Effector CD8-positive, alpha-beta T cell (primary cell): ENCODE data around the gene BACH2.

Source experiments
- DNase-seq: peaks from one replicate; lab custom pipeline; 2025; lab: John Stamatoyannopoulos, UW

The BACH2 gene

DNA sequence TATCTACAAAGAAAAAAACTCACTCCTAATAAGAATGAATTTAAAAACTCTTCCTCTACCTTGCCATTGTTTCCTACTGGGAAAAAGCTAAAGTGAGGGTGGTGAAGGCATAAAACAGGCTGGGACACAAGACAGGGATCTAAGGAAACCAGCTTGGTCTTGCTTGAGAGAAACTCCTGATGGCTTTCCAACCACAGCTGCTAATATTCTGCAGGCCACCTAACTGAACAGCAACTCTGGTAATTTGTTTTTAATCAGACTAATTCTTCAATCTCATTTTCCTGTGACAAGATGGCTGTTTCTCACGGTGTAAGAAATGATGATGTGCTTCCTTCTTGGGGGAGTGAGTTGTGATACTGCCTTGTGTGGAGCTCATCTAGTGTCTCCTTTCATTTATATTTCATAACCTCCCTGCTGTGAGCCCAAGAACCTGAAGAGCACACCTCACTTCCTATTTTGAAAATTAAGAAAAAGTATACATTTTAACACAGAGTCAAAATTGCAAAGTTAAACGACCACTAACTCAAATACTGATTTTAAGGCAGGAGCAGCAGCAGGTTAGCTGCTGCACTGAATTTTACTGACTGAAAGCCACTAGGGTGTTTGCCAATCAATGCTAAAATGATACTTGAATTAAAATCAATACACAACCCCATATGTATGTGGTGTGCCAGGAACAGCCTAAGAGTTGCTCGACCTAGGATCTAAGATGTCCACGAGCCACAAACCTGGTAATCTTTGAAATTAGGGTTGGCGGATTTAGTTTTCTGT lies 58.0 kb downstream of the BACH2 start:
- DNase-seq: no peak

DNA sequence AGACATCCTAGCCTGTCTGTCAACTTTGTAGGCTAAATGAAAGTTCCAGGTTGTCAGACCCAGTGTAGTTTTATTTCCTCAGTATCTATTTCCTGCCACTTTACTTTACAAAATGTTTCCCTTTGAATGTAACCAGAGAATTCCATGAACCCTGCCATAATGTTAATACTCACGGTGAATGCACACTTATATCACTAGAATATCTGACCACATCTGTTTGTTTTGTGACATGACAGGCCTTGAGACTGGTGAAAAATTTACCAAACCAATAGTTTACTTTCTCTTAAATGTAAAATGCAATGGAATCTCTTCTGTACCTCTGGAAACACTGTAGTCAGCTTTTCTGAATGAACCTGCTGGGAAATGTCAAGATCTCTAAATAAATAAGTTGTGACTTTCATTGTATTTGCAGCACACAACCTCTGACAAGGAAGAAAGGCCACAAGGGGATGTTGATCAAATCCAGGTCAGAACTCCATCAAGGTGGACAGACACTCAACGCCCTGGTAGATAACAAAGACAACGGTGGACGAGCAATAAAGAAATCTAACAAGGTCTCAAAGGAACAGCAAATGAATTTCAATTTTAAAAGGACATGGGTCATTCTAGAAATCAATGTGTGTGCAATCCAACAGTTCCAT lies 59.2 kb downstream of the BACH2 start:
- no peak for DNase-seq

DNA sequence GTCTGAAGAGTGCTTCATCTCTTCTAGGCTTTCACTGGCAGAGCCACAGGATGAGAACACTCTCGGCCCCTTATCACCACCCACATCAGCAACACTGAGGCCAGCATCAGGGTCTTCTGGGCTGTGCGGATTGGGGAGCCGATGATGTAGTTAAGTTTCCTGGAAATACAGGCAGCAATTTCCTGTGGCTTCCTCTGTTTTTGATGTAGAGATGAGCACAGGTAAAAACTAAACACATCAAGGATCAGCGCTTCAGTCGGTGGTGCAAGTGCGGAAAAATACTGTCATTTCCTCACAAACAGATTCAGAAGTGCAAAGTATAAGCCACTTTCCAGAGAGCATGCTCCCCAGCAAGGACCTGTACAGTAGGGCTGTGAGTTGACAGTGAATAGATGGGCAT lies 62.6 kb downstream of the BACH2 start:
- DNase-seq: peak; percentile 60

DNA sequence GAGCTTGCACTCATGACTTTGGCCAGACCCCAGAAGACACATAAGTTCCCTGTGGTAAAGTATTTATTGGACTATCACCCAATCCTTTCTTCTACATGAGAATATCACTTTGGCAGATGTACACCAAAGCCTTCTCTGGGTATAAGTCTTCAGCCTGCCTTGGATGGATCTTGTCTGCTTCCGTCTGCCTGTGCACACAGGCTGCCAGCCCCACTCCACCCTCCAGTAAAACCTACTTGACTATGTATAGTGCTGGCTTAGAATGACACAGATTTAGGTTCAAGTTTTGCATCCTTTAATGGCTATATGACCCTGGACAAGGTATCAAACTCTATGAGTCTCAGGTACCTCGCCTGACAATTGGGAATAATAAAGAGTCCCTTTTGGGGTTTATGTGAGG lies 63.4 kb downstream of the BACH2 start:
- DNase-seq: no peak

DNA sequence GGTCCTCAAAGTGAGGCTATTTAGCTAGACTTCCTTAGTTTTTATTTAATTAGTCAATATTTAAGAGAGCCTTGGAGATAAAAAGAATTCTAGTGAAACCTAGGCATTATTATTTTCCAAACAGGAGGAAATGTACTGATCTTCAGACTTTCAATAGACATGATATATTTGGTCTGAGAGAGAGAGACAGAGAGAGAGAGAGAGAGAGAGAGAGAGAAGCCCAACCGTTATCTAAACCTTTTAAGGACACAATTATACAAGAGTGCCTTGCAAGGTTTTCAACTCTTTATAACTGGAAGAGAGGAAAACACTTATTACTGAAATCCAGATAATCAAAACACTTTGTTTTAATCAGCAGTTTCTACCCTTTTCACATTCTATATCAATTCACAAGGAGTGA lies 64.8 kb downstream of the BACH2 start:
- no peak for DNase-seq

DNA sequence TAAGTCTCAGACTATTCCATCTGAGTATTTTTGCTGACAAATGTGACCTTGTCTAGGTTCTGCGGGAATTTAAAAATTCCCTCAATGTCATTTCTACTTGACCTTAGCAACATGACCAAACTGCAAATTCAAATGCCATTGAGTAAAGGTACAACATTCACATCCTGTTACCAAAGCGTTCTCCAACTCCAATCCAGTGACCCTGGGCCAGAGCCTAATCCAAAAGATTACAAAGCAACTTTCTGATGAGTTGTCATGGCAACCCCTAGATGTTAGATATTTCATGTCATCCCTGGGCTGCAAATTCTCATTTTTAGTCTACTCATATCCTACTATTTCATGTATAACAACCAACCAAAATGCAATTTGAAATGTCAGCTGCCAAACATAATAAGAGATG lies 65.3 kb downstream of the BACH2 start:
- no peak for DNase-seq

DNA sequence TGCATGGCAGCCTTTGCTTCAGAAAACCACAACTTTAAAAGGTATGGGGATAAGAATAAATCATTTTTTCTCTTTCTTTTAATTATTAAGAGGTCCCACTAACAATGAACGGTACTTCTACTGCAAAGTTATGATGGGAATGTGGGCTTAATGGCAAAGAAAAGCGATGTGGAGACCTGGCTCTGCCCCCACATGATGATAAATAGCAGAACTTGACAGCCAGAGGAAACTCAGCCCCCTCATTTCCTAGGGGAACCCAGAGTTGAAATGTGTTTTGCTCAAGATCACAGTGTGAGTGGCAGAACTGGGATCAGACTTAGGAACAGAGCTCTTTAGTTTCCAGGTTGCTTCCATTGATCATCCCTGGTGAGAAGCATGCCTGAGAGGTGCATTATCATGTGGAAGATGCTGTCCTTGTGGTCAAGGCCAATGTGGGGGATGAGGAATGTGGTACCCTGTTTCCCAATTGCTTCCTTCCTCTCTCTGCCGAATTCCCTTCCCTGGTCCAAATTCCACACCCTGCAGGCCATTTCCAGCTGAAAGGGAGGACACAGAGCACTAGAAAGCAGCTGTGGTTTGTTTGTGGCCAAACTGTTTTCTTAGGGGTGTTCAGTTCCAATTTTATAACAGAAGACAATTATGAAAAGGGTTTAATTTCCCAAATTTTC lies 66.0 kb downstream of the BACH2 start:
- DNase-seq: no peak

DNA sequence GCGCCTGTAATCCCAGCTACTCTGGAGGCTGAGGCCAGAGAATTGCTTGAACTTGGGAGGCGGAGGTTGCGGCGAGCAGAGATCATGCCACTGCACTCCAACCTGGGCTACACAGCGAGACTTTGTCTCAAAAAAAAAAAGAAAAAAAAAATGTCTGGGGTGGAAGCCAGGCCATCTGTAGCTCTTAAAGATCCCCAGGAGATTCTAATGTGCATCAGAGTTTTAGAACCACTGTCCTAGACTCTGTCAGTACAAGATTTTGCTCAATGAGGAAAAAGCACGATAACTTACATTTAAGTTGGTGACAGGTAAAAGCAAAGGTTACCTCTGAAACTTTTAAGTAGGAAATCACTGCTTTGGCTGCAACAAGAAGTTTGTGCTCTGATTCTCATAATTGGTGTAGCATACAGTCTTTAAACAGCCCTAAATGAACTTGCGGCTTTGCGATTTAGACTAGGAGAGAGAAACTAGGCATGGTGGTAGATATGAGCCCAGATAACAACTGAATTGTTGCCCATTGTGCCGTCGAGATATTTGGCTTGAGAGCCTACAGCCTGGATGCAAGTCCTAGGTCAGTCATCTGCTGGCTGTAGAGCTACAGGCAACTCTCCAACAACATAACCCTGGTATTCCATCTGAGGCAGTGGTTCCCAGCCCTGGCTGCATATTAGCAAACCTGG lies 67.2 kb downstream of the BACH2 start:
- no peak for DNase-seq

DNA sequence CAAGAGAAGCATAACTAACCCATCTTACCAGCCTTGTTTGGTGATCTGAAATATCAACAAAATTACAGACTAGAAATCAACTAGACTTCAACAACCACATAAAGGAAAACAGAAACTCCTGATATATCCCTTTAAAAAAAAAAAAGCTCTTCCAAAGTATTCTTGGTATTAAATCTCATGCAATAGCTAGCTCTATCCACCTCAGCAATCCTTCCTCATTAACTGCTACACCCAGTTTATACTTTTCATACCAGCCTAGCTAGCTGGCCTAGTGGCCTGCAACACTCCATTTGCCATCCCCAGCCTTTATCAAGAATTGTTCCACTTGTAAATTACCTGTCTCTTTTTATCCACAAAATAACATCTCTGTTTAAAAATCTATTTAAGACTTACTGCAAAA lies 69.0 kb downstream of the BACH2 start:
- no peak for DNase-seq

DNA sequence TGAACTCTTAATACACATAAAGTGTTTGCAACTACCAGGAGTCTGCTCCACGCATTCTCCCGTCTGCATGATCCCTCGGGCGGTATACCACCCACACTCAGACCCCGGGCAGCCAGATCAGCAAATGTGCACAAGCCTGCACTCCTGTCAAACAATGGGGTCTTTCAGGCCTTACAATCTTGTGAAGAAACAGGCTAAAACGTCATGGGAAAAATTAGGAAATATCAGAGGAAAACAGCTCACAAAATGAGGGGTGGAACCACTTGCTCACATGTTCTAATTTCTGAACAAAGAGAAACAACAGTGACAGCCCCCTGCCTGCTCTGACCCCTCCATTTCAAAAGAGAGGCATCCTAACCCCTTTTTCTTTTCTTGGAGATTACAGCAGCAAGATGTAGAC lies 69.4 kb downstream of the BACH2 start:
- no peak for DNase-seq

DNA sequence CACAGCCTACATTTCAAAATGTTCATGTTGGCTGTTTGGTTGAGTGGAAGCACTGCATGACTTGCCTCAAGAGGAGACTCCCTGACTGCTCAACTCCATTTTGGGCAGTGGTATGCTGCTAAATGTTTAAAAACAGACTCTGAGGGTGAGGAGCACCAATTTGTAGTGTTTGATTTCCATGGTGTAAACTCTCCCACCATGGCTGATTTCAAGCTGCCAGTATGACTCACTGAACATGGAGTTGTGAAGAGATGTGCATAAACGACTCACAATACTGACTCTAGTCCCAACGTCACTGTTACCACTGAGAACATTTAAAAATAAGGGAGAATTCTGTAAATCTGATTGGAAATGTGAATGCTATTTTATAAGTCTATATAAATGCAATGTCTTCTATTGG lies 70.4 kb downstream of the BACH2 start:
- no peak for DNase-seq

DNA sequence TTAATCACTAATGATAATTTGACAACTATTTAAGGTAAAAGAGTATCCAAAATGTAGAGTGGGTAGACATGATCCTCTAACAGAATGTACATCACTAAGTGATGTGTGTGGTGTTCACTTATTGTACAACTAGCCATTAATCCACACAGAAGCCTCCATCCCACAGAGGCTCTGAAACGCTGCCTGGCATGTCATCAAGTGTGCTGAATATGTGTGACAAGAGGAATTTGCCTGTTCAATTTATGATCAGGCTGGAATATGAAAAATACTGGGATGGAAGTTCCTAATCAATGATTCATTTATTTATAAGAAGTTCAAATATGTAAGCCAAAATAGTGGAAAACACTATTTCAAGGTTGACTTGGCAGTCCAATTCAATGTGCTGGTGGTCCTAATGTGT lies 72.4 kb downstream of the BACH2 start:
- no peak for DNase-seq

DNA sequence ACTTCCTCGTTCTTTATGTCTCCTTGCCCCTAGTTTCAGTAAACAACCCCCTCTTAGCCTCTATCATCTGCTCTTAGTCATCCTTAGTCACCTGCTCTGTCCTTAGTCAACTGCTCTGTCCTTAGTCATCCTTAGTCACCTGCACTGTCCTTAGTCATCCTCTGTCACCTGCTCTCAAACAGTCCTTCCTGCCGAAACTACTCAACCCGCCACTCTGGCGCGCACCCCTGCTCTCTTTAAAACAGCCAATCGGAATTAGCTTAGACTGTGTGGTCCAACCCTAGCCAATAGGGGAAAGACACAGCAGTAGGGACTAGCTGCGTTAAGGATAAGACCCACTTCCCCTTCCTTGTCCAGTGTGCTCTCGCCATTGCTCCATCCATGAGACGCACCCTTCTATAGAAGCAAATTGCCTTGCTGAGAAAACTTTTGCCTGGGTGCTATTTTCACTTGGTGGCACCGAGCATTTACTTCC lies 73.9 kb downstream of the BACH2 start:
- DNase-seq: no peak

DNA sequence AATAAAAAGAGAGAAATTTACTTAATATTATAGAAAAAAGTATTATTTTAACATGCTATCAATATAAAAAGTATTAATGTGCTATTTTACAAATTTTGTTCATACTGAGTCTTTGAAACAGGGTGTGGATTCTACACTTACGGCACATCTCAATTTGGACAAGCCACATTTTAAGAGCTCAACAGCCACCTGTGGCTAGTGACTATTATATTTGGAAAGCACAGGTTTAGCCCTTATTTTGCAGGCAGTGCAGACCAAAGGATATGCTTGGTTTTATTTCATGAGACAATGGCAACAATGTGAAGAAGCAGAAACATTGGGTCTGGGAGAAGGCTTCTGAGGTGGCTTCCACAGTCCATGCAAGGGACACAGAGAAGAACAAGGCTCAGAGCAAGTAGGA lies 74.6 kb downstream of the BACH2 start:
- no peak for DNase-seq

DNA sequence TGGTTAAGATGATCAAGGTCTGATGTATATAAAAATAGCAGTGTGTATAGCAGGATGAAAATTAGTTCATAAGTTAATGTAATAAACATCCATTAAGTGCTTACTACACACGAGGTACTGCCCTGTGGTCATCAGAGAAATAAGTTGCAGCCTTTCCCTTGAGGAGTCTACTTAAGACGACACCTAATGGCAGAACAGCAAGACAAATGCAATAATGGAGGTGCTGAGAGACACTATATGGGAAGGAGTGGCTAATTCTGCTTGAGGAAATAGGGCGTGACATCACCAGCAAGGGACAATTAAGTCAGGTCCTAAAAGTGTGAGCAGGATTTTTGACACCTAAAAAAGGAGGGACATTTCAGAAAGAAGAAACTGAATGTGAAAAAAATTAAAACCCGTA lies 75.2 kb downstream of the BACH2 start:
- DNase-seq: no peak

DNA sequence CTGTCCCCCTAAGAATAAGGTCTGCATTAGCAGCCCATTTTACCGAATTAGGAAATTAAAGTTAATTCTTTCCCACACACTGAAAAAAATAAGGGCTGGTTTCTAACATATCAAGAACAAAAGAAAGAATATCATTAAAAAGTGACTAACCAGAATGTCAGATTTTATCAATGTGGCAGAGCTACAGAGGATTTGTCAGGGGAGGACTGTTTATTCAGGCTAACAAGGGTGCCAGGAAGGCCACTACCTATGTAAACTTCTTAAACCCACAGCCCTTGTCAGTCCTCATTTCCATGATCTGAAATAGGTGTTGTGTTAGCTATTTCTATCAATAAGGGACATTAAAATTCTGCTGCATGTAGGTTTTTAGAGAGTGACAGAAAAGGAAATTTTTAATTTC lies 76.4 kb downstream of the BACH2 start:
- no peak for DNase-seq

DNA sequence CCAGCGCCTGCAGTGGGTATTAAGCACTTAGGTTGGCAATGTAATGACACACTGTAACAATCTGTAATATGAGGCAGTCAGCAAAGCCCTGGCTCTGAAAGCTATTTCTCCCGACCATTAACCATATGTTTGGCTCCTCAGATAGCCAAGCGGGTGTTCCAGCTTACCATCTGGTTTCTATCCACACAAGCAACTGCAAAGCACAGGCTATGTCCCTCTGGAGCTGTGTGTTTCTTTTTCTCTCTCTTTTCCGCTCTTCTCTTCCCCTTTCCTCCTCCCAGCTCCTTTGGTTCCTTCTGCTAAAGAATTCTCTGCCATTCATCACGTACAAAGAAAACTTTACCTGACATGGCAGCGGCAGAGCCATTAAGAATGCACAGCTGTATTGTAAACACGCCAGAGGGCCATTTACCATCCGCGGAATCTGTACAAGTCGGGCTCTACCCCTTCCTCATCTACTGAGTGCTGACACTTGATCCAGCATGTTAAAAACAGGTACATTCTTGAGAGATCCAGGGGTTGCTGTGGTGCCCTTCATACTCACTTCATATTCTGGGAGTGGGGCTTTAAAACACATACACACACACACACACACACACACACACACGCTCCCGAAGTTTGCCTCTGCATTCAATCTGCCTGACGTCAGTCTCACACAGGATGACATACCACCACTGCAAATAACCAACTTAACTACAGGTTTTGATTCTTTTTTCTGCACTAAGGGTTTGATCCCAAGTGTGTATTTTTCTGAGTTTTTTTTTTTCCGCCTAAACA lies 77.2 kb downstream of the BACH2 start:
- DNase-seq: no peak

DNA sequence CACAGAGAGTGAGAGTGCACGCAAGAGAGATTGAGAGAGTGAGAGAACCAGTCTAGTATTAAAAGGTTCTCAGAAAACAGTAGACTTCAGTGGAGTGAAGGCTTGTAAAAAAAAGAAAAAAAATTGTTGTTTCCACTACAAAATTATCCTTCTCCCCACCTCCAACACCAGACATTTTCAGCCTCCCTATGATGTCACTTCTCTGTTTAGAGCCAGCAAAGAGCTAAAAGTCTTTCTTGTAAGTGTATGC lies 77.8 kb downstream of the BACH2 start:
- DNase-seq: no peak

DNA sequence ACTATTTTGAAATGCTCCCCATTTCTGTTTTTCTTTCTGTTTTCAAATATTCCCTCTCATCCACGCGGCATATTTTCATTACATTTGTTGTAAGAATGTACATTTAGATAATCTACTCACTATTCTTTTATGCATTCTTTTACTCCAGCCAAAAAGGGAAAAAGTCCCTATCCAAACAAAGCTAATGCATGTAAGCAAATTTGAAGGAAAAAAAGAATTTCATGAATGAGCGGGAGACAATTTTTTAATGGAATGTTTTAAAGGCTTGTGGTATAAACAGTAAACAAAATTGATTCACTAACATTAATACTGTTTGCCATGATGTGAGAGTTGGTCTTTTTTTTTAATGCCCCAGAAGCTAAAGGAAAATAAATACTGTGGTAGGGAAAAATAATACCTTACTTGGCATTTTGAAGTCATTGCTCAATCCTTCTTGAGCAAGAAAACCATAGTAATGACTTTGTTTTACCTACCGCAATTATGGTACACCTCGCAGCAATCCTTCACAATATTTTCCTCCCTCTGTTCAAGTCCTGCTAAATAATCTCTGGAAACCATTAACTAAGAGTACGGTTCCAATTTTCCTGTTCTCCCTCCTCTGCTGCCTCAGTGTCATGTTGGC lies 79.0 kb downstream of the BACH2 start:
- DNase-seq: no peak

DNA sequence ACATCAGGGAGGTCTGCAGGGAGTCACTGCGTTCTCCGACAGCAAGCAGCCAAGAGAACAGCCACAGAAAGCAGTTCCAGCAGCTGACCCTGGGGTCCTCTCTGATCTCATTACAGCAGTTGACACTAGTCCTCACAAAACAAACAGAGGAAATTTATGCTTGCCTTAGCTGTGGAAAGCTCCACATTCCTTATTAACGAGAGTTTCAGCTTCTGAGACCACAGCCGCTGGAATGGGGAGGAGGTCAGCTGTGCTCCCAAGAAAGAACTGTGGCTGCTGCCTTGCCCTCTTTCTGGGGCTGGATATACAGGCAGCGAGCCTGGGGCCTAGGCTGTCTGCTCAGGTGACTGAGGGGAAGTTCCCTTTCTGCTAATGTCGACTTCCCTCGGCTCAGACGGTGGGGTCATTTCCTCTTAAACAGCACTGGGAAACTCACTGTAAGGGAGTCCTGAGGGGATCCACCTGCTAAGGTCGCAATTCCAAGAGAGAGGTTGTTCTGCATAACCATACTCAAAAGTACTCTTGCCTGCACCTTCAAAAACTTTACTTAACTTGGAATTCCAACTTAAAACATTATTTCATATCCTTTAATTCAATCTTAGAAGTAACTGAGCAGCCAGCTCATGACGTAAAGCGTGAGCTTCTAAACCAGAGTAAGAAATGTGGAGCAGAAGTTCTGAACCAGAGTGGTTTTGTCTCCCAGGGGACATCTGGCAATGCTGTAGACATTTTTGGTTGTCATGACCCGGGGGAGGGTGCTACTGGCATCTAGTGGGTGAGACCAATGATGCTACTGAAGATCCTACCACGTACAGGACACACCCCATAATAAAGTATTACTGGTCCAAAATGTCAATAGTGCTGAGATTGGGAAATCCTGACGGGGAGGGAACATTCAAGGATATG lies 80.3 kb downstream of the BACH2 start:
- peak; percentile 46 for DNase-seq

DNA sequence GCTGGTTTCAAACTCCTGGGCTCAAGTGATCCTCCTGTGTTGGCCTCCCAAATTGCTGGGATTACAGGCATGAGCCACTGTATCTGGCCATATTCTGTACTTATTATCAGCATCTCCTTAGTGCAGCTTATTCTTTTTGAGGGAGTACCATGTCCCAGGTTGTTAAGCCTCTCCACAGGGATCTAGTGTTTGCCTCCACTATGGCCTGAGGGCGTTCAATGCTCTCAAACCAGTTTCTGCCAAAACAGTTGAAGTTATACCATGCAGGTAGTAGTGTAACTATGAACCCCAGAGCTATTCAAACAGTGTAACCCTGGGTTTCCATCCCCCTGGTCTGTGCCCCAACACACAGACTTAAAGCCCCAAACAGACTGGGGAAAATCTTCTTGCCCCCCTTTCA lies 81.7 kb downstream of the BACH2 start:
- no peak for DNase-seq
